Stimulated activated naive CD8-positive, alpha-beta T cell treated with anti-CD3 and anti-CD28 coated beads, Interleukin-15, amount 100 ng/mL, for 72 hours (primary cell): ENCODE results near the gene CETP.

ENCODE experiments used
- ATAC-seq: fragments of 150-1000 bp; cut with Tn5 transposase; 2 replicates; pipeline ENCODE4 v1.10.0; 2021; ENCODE audit warnings: mild to moderate bottlenecking, moderate library complexity
- DNase-seq, 2 donors: peaks; one replicate each; pipeline ENCODE4 v3.0.0; 2021 to 2022
- H3K27ac Mint-ChIP-seq, 2 donors: one replicate each; pipeline ENCODE4 v1.8.0; 2022; ENCODE audit warnings: mild to moderate bottlenecking in 2 of 2, mixed read lengths in 2 of 2, moderate library complexity in 2 of 2
- H3K27me3 Mint-ChIP-seq: one replicate; pipeline ENCODE4 v1.8.0; 2022; ENCODE audit warnings: mixed read lengths
- H3K4me1 Mint-ChIP-seq: one replicate; pipeline ENCODE4 v1.8.0; 2022; ENCODE audit warnings: mild to moderate bottlenecking, mixed read lengths
- H3K4me3 Mint-ChIP-seq, 2 donors: one replicate each; pipeline ENCODE4 v1.8.0; 2022; ENCODE audit warnings: mild to moderate bottlenecking in 2 of 2, mixed read lengths in 2 of 2, moderate library complexity in 1 of 2
- H3K9me3 Mint-ChIP-seq, 2 donors: one replicate each; pipeline ENCODE4 v1.8.0; 2022; ENCODE audit warnings: mixed read lengths in 2 of 2

The CETP gene, protein sequence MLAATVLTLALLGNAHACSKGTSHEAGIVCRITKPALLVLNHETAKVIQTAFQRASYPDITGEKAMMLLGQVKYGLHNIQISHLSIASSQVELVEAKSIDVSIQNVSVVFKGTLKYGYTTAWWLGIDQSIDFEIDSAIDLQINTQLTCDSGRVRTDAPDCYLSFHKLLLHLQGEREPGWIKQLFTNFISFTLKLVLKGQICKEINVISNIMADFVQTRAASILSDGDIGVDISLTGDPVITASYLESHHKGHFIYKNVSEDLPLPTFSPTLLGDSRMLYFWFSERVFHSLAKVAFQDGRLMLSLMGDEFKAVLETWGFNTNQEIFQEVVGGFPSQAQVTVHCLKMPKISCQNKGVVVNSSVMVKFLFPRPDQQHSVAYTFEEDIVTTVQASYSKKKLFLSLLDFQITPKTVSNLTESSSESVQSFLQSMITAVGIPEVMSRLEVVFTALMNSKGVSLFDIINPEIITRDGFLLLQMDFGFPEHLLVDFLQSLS

DNA sequence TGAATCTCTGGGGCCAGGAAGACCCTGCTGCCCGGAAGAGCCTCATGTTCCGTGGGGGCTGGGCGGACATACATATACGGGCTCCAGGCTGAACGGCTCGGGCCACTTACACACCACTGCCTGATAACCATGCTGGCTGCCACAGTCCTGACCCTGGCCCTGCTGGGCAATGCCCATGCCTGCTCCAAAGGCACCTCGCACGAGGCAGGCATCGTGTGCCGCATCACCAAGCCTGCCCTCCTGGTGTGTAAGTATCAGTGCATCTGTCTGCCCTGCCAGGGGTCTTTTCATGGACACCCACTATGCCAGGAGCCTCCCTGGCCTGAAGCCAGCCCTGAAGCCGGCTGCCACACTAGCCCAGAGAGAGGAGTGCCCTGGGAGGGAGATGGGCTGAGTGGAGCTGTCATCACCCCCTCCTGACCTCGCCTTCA, at the start of gene CETP:
Gene CETP, plus strand, starts transcription at position 100 of the 431 bp plus-strand sequence. Its CDS starts 30 bp downstream, at position 130.
- ATAC-seq (no peak), DNase-seq (no peak)
- H3K27me3 Mint-ChIP-seq, result no peaks in the 10 kb centered on the region
- H3K9me3 Mint-ChIP-seq, result no peaks in the 10 kb centered on the region
- H3K27ac Mint-ChIP-seq, result no peak within 1 kb of the TSS
- peaks cover 27% of the 10 kb centered on the region for H3K4me1 Mint-ChIP-seq
- no peak within 1 kb of the TSS for H3K4me3 Mint-ChIP-seq

- H3K9me3 Mint-ChIP-seq, result peaks cover 0 to 6% of the 10 kb centered on the region in 2 donors
- no peaks in the 10 kb centered on the region for H3K27me3 Mint-ChIP-seq
- no peak for ATAC-seq
- no peak for DNase-seq
- H3K27ac Mint-ChIP-seq, result peak overlapping the region; percentile 0 to 28
- H3K4me1 Mint-ChIP-seq, result peaks cover 54% of the 10 kb centered on the region
- peak overlapping the region in 1 of 2 donors; percentile 1 for H3K4me3 Mint-ChIP-seq
Measured at GRCh38 chr16:56912746-56913708, 48.7 kb upstream of the CETP start.

GRCh38 chr16:56914896-56915295, 46.9 kb upstream of the CETP start:
- peaks cover 0 to 6% of the 10 kb centered on the region in 2 donors for H3K9me3 Mint-ChIP-seq
- no peak for ATAC-seq
- no peaks in the 10 kb centered on the region for H3K27me3 Mint-ChIP-seq
- H3K27ac Mint-ChIP-seq, result no peak overlapping the region
- peaks cover 64% of the 10 kb centered on the region for H3K4me1 Mint-ChIP-seq
- no peak for DNase-seq
- H3K4me3 Mint-ChIP-seq, result no peak overlapping the region

GRCh38 chr16:56915336-56916119, 46.2 kb upstream of the CETP start:
- Mint-ChIP-seq H3K9me3 (peaks cover 0 to 6% of the 10 kb centered on the region in 2 donors), H3K27ac (no peak overlapping the region), H3K27me3 (no peaks in the 10 kb centered on the region), H3K4me3 (no peak overlapping the region), H3K4me1 (peaks cover 59% of the 10 kb centered on the region)
- DNase-seq, result no peak
- no peak for ATAC-seq

DNA sequence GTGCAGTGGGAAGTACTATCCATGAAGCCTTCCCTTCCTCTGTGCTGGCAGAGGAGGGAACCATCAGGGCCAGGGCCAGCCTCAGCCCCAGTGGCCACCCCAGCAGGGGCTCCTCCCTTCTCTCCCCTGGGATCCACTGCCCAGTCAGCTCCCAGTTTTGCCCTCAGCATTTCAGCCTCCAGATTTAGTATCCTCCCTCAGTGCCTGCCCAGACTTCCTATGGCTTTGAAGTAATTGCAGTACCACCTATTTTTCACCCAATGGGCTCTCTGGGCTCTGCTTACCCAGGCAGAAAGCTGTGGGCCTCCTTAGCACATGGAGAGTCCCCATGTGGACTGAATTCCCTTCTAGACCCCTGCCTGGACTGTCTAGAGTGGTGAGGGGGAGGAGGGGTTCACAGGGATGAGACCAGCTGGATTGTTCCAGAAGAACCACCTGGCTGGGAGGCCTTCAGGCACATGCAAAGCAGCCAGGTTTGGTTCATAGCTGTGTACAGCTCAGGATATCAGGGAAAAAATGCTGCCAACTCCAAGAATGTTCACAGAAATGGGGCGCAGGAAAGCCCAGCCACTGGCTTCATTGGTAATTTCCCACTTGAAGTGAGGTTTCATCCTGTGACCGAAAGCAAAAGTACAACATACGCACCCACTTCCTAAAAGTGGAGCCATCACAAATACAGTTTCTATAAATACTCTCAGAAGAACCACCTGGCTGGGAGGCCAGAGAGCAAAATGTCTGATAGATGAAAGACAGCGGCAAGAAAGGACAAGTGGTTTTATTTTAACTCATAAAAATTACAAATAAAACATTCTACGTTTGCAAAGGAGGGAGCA, 45.0 kb upstream of the CETP start:
- peak overlapping the region; percentile 57 to 80 for H3K4me3 Mint-ChIP-seq
- H3K27me3 Mint-ChIP-seq, result no peaks in the 10 kb centered on the region
- peaks cover 0 to 6% of the 10 kb centered on the region in 2 donors for H3K9me3 Mint-ChIP-seq
- peak overlapping the region; percentile 95 to 96 for H3K27ac Mint-ChIP-seq
- peak in 1 of 2 donors; percentile 43 for DNase-seq
- H3K4me1 Mint-ChIP-seq, result peaks cover 46% of the 10 kb centered on the region
- peak; percentile 84 for ATAC-seq

DNA sequence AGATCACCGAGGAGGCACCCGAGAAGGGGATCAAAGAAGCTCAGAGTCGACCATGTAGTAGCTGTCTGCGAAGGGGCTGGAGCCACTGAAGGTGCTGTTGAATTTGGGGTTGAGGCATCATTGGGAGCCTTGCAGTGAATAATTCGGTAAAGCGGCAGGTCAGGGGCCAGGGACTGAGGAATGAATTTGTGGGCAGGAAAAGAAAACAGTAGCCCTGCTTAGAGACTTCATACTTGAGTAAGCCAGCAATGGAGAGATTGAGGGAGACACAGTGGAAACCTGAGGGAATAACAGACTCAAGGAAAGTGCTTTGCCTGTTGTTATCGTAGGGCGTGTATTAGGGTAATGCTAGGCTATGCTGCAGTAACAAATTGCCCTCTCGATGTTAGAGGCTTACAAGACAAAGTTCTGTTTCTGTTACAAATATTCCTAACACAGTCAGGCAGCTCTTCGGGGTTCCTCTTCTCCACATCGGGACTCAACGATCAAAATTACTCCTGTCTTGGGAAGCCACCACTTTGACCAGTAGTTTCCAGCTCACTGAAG, 43.2 kb upstream of the CETP start:
- no peak for ATAC-seq
- DNase-seq, result no peak
- peaks cover 32% of the 10 kb centered on the region for H3K4me1 Mint-ChIP-seq
- peaks cover 0 to 6% of the 10 kb centered on the region in 2 donors for H3K9me3 Mint-ChIP-seq
- H3K4me3 Mint-ChIP-seq, result no peak overlapping the region
- H3K27me3 Mint-ChIP-seq, result no peaks in the 10 kb centered on the region
- no peak overlapping the region for H3K27ac Mint-ChIP-seq

- DNase-seq (no peak), ATAC-seq (peak; percentile 43)
- H3K4me3 Mint-ChIP-seq, result no peak overlapping the region
- peaks cover 32% of the 10 kb centered on the region for H3K4me1 Mint-ChIP-seq
- peaks cover 0 to 6% of the 10 kb centered on the region in 2 donors for H3K9me3 Mint-ChIP-seq
- H3K27ac Mint-ChIP-seq, result peak overlapping the region in 1 of 2 donors; percentile 51
- H3K27me3 Mint-ChIP-seq, result no peaks in the 10 kb centered on the region
Measured at GRCh38 chr16:56919099-56919800, 42.5 kb upstream of the CETP start.

DNA sequence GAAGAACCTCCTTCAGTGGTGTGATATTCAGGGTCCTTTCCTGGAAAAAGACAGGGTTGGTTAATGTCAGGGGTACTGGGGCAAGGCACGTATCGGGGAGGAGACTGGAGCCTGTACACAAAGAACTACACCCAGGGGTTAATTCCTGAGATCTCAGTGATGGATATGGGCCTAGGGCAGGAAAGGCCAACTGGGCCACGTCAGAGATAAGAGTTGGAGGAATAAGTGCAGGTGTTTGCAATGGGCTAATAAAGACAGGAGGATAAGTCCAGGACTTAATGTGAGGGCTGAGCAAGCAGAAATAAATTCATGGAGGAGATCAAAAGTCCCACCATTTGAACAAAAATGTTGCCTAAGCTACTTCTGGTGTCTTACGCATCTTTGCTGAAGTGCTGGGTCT, 40.2 kb upstream of the CETP start:
- H3K27me3 Mint-ChIP-seq, result no peaks in the 10 kb centered on the region
- H3K4me1 Mint-ChIP-seq, result peaks cover 28% of the 10 kb centered on the region
- H3K4me3 Mint-ChIP-seq, result no peak overlapping the region
- peaks cover 0 to 6% of the 10 kb centered on the region in 2 donors for H3K9me3 Mint-ChIP-seq
- DNase-seq (no peak), ATAC-seq (no peak)
- H3K27ac Mint-ChIP-seq, result no peak overlapping the region

DNA sequence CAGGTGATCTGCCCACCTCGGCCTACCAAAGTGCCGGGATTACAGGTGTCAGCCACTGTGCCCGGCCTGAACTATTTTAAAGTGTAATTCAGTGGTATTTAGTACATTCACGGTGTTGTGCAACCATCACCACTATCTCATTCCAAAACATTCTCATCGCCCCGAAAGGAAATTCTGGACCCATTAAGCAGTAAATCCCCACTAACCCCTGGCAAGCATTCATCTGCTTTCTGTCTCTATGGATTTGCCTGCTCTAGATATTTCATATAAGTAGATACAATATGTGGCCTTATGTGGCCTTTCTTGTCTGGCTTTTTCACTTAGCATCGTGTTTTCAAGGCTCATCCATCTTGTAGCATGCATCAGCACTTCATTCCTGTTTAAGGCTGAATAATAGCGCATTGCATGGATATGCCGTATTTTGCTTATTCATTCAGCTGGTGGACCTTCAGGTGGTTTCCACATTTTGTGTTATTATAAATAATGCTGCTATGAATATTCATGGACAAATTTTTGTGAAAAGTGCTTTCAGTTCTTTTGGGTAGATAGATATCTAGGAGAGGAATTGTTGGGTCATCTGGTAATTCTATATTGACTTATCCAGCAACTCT, 38.2 kb upstream of the CETP start:
- Mint-ChIP-seq H3K27me3 (no peaks in the 10 kb centered on the region), H3K4me3 (no peak overlapping the region), H3K9me3 (no peaks in the 10 kb centered on the region), H3K27ac (no peak overlapping the region), H3K4me1 (peaks cover 8% of the 10 kb centered on the region)
- ATAC-seq (no peak), DNase-seq (no peak)

GRCh38 chr16:56927471-56927870, 34.3 kb upstream of the CETP start:
- H3K9me3 Mint-ChIP-seq, result no peaks in the 10 kb centered on the region
- peaks cover 17% of the 10 kb centered on the region for H3K4me1 Mint-ChIP-seq
- no peak for DNase-seq
- H3K27ac Mint-ChIP-seq, result no peak overlapping the region
- H3K27me3 Mint-ChIP-seq, result no peaks in the 10 kb centered on the region
- ATAC-seq, result no peak
- no peak overlapping the region for H3K4me3 Mint-ChIP-seq

GRCh38 chr16:56929639-56930038, 32.1 kb upstream of the CETP start:
- Mint-ChIP-seq H3K4me1 (peaks cover 17% of the 10 kb centered on the region), H3K9me3 (no peaks in the 10 kb centered on the region), H3K27me3 (no peaks in the 10 kb centered on the region), H3K27ac (no peak overlapping the region), H3K4me3 (no peak overlapping the region)
- no peak for DNase-seq
- no peak for ATAC-seq

DNA sequence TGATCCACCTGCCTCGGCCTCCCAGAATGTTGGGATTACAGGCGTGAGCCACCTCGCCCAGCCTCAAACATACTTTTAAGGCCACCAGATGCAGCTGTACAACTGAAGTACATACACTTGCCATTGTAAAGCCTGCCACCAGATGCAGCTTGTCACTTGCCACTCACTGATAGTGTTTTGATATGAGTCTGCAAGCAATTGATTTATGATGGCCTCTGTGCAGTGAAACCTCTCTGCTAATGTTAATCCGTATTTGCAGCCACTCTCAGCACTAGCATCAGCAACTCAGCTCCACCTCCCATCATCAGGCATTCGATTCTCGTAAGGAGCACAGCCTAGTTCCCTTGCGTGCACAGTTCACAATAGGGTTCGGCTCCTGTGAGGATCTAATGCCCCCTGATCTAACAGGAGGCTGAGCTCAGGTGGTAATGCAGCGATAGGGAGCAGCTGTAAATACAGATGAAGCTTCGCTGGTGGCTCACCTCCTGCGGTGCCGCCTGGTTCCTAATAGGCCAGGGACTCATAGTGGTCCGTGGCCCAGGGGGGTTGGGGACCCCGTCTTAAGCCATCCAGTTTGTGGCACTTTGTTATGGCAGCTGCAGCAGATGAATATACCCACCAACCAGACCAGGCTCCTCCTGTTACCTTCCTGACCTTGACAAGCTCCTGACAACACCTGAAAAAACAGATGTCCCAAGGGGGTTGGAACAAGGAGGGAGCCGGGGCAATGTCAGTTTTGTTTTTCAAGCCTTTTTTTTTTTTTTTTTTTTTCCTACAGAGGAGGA, 31.1 kb upstream of the CETP start:
- no peaks in the 10 kb centered on the region for H3K27me3 Mint-ChIP-seq
- H3K4me3 Mint-ChIP-seq, result peak overlapping the region; percentile 94 to 97
- ATAC-seq (no peak), DNase-seq (no peak)
- H3K27ac Mint-ChIP-seq, result peak overlapping the region; percentile 98 to 100
- H3K4me1 Mint-ChIP-seq, result peaks cover 28% of the 10 kb centered on the region
- H3K9me3 Mint-ChIP-seq, result no peaks in the 10 kb centered on the region
